Measurements from ENCODE around the gene VAV1.
A peak's percentile ranks its signal among the peaks of the same experiment; 100 is the strongest.

Gene VAV1

DNA sequence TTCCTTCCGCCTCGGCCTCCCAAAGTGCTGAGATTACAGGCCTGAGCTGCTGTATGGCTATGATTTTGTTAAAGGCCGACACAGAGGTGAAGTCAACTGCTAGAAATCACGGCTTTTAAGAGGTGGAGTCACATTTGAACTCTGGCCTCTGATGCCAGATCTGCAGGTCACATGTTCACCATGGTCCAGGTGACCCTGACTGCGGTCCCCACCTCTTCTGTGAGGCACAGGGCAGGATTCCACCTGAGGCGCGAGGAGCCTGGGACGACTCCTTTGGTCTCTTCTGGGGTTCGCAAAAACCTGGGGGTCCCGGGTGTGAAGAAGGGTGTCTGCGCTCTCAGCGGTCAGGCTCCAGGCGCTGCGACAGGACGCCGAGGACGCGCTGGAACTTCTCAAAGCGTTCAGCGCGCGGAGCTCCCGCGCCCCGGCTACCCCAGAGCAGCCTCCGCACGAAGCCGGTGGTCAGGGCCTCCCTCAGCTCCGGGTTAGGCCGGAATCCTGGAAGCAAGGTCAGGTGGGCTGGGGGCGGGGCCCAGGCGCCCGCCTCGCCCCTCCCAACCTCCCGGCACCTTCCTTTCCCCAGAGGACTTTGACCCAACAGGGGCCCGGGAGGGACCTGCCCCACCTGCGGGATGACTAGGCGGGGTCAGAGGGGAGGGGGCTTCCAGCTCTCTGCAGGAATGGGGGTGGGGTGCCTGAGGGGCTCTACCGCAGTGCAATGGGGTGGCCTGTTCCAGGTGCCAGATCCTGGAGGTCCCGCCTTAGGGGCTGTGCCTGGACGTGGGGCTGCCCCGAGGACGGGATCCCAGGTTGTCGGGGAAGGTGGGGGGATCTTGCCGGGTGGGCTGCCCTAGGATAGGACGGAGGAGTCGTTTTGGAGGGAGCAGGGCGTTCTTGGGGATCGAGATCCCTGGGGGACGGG, 20.0 kb upstream of the VAV1 start (continued):
- TF ChIP-seq KLF8 (tag by site-specific recombination; IDR thresholded peaks at IDR 0.05) = peak; percentile 34; the same call in 1 of the 2 replicates
- TF ChIP-seq ZXDB (tag by site-specific recombination; IDR thresholded peaks at IDR 0.05) = no peak
- TF ChIP-seq, protein P1, sequence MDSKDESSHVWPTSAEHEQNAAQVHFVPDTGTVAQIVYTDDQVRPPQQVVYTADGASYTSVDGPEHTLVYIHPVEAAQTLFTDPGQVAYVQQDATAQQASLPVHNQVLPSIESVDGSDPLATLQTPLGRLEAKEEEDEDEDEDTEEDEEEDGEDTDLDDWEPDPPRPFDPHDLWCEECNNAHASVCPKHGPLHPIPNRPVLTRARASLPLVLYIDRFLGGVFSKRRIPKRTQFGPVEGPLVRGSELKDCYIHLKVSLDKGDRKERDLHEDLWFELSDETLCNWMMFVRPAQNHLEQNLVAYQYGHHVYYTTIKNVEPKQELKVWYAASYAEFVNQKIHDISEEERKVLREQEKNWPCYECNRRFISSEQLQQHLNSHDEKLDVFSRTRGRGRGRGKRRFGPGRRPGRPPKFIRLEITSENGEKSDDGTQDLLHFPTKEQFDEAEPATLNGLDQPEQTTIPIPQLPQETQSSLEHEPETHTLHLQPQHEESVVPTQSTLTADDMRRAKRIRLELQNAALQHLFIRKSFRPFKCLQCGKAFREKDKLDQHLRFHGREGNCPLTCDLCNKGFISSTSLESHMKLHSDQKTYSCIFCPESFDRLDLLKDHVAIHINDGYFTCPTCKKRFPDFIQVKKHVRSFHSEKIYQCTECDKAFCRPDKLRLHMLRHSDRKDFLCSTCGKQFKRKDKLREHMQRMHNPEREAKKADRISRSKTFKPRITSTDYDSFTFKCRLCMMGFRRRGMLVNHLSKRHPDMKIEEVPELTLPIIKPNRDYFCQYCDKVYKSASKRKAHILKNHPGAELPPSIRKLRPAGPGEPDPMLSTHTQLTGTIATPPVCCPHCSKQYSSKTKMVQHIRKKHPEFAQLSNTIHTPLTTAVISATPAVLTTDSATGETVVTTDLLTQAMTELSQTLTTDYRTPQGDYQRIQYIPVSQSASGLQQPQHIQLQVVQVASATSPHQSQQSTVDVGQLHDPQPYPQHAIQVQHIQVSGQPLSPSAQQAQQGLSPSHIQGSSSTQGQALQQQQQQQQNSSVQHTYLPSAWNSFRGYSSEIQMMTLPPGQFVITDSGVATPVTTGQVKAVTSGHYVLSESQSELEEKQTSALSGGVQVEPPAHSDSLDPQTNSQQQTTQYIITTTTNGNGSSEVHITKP (tag by site-specific recombination; IDR thresholded peaks at IDR 0.05) = no peak
- no peak for TF ChIP-seq ZNF114 (tag by site-specific recombination; IDR thresholded peaks at IDR 0.05)

DNA sequence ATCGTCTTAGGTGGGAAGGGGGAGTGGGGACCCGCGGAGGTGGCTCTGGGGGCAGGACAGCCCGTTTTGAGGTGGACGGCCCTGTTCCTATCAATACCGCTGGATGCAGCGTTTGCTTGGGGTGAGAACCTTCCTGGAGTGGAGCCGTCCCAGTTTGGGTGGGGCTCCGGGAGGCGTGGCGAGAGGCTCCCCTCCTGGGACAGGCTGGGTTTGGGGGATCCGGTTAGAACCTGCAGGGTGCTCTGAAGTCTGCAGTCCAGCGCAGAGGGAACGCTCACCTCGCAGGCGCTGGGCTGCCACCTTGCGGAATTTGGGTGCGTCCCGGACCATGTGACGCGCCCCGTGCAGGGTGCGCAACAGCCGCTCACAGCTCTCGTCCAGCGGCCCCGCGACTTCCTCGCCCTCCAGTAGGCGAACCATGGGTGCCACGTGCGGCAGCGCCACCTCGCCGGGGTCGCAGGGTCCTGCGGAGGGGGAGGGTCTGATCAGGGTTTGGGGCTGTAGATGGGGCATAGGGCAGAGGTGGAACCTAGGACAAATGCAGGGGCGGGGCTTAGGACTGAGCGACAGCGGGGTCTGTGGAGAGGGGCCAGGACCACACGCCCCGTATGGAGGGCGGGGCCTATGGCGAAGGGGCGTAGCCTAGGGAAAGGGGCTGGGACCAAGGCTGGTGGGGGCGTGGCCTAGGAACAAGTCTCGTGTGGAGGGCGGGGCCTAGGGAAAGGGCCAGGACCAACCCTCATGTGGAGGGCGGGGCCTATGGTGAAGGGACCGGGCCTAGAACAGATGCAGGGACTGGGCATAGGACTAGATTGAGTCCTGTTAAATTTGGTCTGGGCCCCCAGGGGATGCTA, 19.1 kb upstream of the VAV1 start:
- Histone ChIP-seq H3K4me1 (ENCODE audit: control insufficient read depth, insufficient read depth, low read length) (no peaks in the 10 kb centered on the region), H3K9me3 (ENCODE audit: control insufficient read depth, insufficient read depth, low read depth, low read length) (no peaks in the 10 kb centered on the region), H3K36me3 (ENCODE audit: control insufficient read depth in 2 of 2, insufficient read depth in 1 of 2, low read length in 2 of 2) (peaks cover 22 to 46% of the 10 kb centered on the region in 2 experiments), H3K4me3 (ENCODE audit: low read depth, low read length) (no peak overlapping the region), H3K27ac (ENCODE audit: extremely low read depth, low read depth, low read length) (no peak overlapping the region)
- TF ChIP-seq KLF8 (tag by site-specific recombination; IDR thresholded peaks at IDR 0.05) = peak; percentile 75
- no peak for TF ChIP-seq ZNF501 (tag by site-specific recombination; IDR thresholded peaks at IDR 0.05)
- TF ChIP-seq BCL11A (tag by site-specific recombination; IDR thresholded peaks at IDR 0.05; ENCODE audit: low read depth) = no peak
- TF ChIP-seq ZNF404 (tag by site-specific recombination; IDR thresholded peaks at IDR 0.05) = no peak
- peak; percentile 47; the same call in 1 of the 2 replicates for TF ChIP-seq KLF9 (tag by site-specific recombination; IDR thresholded peaks at IDR 0.05; ENCODE audit: low read depth)
- no peak for TF ChIP-seq ZNF776 (tag by site-specific recombination; IDR thresholded peaks at IDR 0.05; ENCODE audit: borderline replicate concordance)
- TF ChIP-seq ZNF221 (tag by site-specific recombination; IDR thresholded peaks at IDR 0.05; ENCODE audit: borderline replicate concordance) = no peak
- TF ChIP-seq, protein P2, sequence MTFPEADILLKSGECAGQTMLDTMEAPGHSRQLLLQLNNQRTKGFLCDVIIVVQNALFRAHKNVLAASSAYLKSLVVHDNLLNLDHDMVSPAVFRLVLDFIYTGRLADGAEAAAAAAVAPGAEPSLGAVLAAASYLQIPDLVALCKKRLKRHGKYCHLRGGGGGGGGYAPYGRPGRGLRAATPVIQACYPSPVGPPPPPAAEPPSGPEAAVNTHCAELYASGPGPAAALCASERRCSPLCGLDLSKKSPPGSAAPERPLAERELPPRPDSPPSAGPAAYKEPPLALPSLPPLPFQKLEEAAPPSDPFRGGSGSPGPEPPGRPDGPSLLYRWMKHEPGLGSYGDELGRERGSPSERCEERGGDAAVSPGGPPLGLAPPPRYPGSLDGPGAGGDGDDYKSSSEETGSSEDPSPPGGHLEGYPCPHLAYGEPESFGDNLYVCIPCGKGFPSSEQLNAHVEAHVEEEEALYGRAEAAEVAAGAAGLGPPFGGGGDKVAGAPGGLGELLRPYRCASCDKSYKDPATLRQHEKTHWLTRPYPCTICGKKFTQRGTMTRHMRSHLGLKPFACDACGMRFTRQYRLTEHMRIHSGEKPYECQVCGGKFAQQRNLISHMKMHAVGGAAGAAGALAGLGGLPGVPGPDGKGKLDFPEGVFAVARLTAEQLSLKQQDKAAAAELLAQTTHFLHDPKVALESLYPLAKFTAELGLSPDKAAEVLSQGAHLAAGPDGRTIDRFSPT (tag by site-specific recombination; IDR thresholded peaks at IDR 0.05) = 0 out of 2 replicates have a peak, but pooled peaks have one; percentile 29
- TF ChIP-seq ZNF600 (tag by site-specific recombination; IDR thresholded peaks at IDR 0.05) = 0 out of 2 replicates have a peak, but pooled peaks have one; percentile 26
- TF ChIP-seq, protein P3, sequence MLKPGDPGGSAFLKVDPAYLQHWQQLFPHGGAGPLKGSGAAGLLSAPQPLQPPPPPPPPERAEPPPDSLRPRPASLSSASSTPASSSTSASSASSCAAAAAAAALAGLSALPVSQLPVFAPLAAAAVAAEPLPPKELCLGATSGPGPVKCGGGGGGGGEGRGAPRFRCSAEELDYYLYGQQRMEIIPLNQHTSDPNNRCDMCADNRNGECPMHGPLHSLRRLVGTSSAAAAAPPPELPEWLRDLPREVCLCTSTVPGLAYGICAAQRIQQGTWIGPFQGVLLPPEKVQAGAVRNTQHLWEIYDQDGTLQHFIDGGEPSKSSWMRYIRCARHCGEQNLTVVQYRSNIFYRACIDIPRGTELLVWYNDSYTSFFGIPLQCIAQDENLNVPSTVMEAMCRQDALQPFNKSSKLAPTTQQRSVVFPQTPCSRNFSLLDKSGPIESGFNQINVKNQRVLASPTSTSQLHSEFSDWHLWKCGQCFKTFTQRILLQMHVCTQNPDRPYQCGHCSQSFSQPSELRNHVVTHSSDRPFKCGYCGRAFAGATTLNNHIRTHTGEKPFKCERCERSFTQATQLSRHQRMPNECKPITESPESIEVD (tag by site-specific recombination; IDR thresholded peaks at IDR 0.05) = no peak
- peak; percentile 55 for TF ChIP-seq SP2 (tag by site-specific recombination; IDR thresholded peaks at IDR 0.05)
- TF ChIP-seq KLF1 (tag by site-specific recombination; IDR thresholded peaks at IDR 0.05) = peak; percentile 58; the same call in 1 of the 2 replicates
- CTCF ChIA-PET = no interaction called here
- POLR2A ChIA-PET = no interaction called here

Measured in HEK293 (cell line).